ENCODE results near the gene RNF168.
"Not testable (repeated sequence)": the region's sequence is repeated elsewhere in the genome, so short reads cannot be mapped to it uniquely, and the experiment has no call there.

DNA sequence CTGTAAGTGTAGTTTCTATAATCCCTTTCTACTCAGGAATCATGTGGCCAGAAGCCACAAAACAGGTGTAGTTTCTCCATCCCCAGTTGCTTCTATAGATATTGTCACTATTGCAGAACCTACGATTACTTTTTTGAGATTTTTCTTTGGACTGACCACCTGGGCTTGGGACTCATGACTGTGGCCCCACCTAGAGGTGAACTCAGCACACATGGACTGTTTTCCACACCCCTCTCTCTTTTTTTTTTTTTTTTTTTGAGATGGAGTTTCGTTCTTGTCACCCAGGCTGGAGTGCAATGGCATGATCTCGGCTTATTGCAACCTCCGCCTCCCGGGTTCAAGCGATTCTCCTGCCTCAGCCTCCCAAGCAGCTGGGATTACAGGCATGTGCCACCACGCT is 58.2 kb downstream of the RNF168 start:
- not testable (repeated sequence) for TF ChIP-seq POLR2A, POLR2AphosphoS5 (IDR thresholded peaks at IDR 0.05)
- TF ChIP-seq, protein P1, sequence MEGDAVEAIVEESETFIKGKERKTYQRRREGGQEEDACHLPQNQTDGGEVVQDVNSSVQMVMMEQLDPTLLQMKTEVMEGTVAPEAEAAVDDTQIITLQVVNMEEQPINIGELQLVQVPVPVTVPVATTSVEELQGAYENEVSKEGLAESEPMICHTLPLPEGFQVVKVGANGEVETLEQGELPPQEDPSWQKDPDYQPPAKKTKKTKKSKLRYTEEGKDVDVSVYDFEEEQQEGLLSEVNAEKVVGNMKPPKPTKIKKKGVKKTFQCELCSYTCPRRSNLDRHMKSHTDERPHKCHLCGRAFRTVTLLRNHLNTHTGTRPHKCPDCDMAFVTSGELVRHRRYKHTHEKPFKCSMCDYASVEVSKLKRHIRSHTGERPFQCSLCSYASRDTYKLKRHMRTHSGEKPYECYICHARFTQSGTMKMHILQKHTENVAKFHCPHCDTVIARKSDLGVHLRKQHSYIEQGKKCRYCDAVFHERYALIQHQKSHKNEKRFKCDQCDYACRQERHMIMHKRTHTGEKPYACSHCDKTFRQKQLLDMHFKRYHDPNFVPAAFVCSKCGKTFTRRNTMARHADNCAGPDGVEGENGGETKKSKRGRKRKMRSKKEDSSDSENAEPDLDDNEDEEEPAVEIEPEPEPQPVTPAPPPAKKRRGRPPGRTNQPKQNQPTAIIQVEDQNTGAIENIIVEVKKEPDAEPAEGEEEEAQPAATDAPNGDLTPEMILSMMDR (IDR thresholded peaks at IDR 0.05), result not testable (repeated sequence)

Measured in stomach (tissue), 4 donors.